HL-60 (cell line): ENCODE data around the gene DNAH8.

Source experiments
- CTCF ChIP-seq: IDR thresholded peaks from one replicate; pipeline ENCODE4 v1.5.1; 2011; ENCODE audit warnings: low read length, control low read depth, inconsistent platforms; ENCODE audit not compliant: insufficient read depth
- GABPA ChIP-seq: IDR thresholded peaks from 2 replicates; pipeline ENCODE4 v1.6.1; 2012; ENCODE audit warnings: low read depth
- POLR2AphosphoS5 ChIP-seq: IDR thresholded peaks from 2 replicates; pipeline ENCODE4 v1.6.1; 2012; ENCODE audit warnings: low read depth
- REST ChIP-seq: IDR thresholded peaks from 2 replicates; pipeline ENCODE4 v1.6.1; 2012; ENCODE audit warnings: low read depth; ENCODE audit not compliant: insufficient replicate concordance

- TF ChIP-seq CTCF = no peak
- no peak for TF ChIP-seq REST
- no peak for TF ChIP-seq POLR2AphosphoS5
- TF ChIP-seq GABPA = no peak
These were observed 348.4 kb downstream of the DNAH8 start for GRCh38 chr6:39063526-39063925.
